Karpas-422 (cell line): ENCODE data around the gene ULK3. TPM values are rescaled to one million over a fixed set of nuclear protein-coding genes. Genes with fewer than 3 reads are reported as not detected.

Experiments used
- DNase-seq: peaks from one replicate; pipeline ENCODE4 v3.0.0-alpha.2; 2015
- H2AFZ ChIP-seq: fragments of 200-600 bp; sonication (generic); 2 replicates; pipeline ENCODE4 v1.6.1; 2014; ENCODE audit warnings: antibody characterized with exemption, low read length, mixed read lengths
- H3K27ac ChIP-seq: fragments of 200-600 bp; sonication (generic); 2 replicates; pipeline ENCODE4 v1.5.1; 2014; ENCODE audit warnings: mild to moderate bottlenecking, low read length, moderate library complexity
- H3K27me3 ChIP-seq: fragments of 200-600 bp; sonication (generic); 2 replicates; pipeline ENCODE4 v1.6.1; 2014; ENCODE audit warnings: low read length, mixed read lengths
- H3K36me3 ChIP-seq: fragments of 200-600 bp; sonication (generic); 2 replicates; pipeline ENCODE4 v1.6.1; 2014; ENCODE audit warnings: low read length, mixed read lengths; ENCODE audit not compliant: insufficient read depth
- H3K4me1 ChIP-seq: fragments of 200-600 bp; sonication (generic); 2 replicates; pipeline ENCODE4 v1.6.1; 2014; ENCODE audit warnings: mild to moderate bottlenecking, low read length, mixed read lengths
- H3K4me2 ChIP-seq: fragments of 200-600 bp; sonication (generic); 2 replicates; pipeline ENCODE4 v1.6.1; 2014; ENCODE audit warnings: low read length, low read depth, mild to moderate bottlenecking; ENCODE audit not compliant: poor library complexity, severe bottlenecking
- H3K4me3 ChIP-seq: fragments of 200-600 bp; sonication (generic); 2 replicates; pipeline ENCODE4 v1.5.1; 2014; ENCODE audit warnings: mild to moderate bottlenecking, antibody characterized with exemption, low read length, mixed read lengths
- H3K79me2 ChIP-seq: fragments of 200-600 bp; sonication (generic); 2 replicates; pipeline ENCODE4 v1.6.1; 2014; ENCODE audit warnings: mild to moderate bottlenecking, low read length, mixed read lengths
- H3K9ac ChIP-seq: fragments of 200-600 bp; sonication (generic); 2 replicates; pipeline ENCODE4 v1.6.0; 2014; ENCODE audit warnings: low read length
- H3K9me2 ChIP-seq: fragments of 200-600 bp; sonication (generic), shearing (Covaris generic); replicated peaks from 2 replicates; pipeline ENCODE4 v1.6.0; 2014; ENCODE audit warnings: mild to moderate bottlenecking, low read length, moderate library complexity; ENCODE audit not compliant: insufficient read depth
- H3K9me3 ChIP-seq: fragments of 300-700, 200-600 bp; sonication (generic); 2 replicates; pipeline ENCODE4 v1.6.1; 2014; ENCODE audit warnings: low read length, mixed read lengths
- H4K20me1 ChIP-seq: fragments of 200-600 bp; sonication (generic); 2 replicates; pipeline ENCODE4 v1.6.1; 2014; ENCODE audit warnings: mild to moderate bottlenecking, antibody characterized with exemption, low read length, low read depth; ENCODE audit not compliant: insufficient read depth
- total RNA-seq: library from RNA; depleted of rRNA; stranded (reverse); fragments of >200 nt; shearing (Covaris generic); gene quantifications from 2 replicates; pipeline ENCODE4 v1.2.3, GENCODE V29; 2014; ENCODE audit warnings: low replicate concordance

The ULK3 gene
- total RNA-seq, 1 experiment from 2014 or later = 87.3 TPM

GRCh38 chr15:74851960-74852359 lies 9.0 kb upstream of the ULK3 start:
- H3K36me3 ChIP-seq = peaks cover 2% of the 10 kb centered on the region
- H3K4me1 ChIP-seq = peaks cover 6% of the 10 kb centered on the region
- peaks cover 11% of the 10 kb centered on the region for H3K79me2 ChIP-seq
- no peaks in the 10 kb centered on the region for H3K9me2 ChIP-seq
- H3K9me3 ChIP-seq = no peaks in the 10 kb centered on the region
- DNase-seq = no peak
- H4K20me1 ChIP-seq = no peaks in the 10 kb centered on the region
- no peak overlapping the region for H3K27ac ChIP-seq
- no peak overlapping the region for H3K4me3 ChIP-seq
- H3K9ac ChIP-seq = no peak overlapping the region
- no peak overlapping the region for H2AFZ ChIP-seq
- no peaks in the 10 kb centered on the region for H3K27me3 ChIP-seq
- no peak overlapping the region for H3K4me2 ChIP-seq

- no peaks in the 10 kb centered on the region for H4K20me1 ChIP-seq
- no peaks in the 10 kb centered on the region for H3K79me2 ChIP-seq
- no peak overlapping the region for H2AFZ ChIP-seq
- H3K27ac ChIP-seq = no peak overlapping the region
- H3K9me2 ChIP-seq = no peaks in the 10 kb centered on the region
- H3K9me3 ChIP-seq = no peaks in the 10 kb centered on the region
- no peak overlapping the region for H3K4me2 ChIP-seq
- H3K27me3 ChIP-seq = no peaks in the 10 kb centered on the region
- DNase-seq = no peak
- H3K4me1 ChIP-seq = peaks cover 3% of the 10 kb centered on the region
- H3K4me3 ChIP-seq = no peak overlapping the region
- H3K36me3 ChIP-seq = peaks cover 5% of the 10 kb centered on the region
- no peak overlapping the region for H3K9ac ChIP-seq
Measured at GRCh38 chr15:74850393-74850792, 7.4 kb upstream of the ULK3 start.

- Histone ChIP-seq H3K79me2 (peaks cover 4% of the 10 kb centered on the region), H2AFZ (no peak overlapping the region), H3K9me2 (no peaks in the 10 kb centered on the region), H3K9me3 (no peaks in the 10 kb centered on the region), H4K20me1 (no peaks in the 10 kb centered on the region), H3K9ac (no peak overlapping the region), H3K36me3 (peaks cover 6% of the 10 kb centered on the region; the same call in 1 of the 2 replicates), H3K4me2 (no peak overlapping the region), H3K4me3 (no peak overlapping the region), H3K4me1 (peaks cover 26% of the 10 kb centered on the region), H3K27ac (no peak overlapping the region), H3K27me3 (no peaks in the 10 kb centered on the region)
- no peak for DNase-seq
Measured at GRCh38 chr15:74847432-74847831, 4.5 kb upstream of the ULK3 start.

GRCh38 chr15:74845581-74845980 lies 2.6 kb upstream of the ULK3 start:
- peaks cover 16% of the 10 kb centered on the region for H3K79me2 ChIP-seq
- H3K9ac ChIP-seq = peak overlapping the region; percentile 9; the same call in 1 of the 2 replicates
- no peak for DNase-seq
- H3K27me3 ChIP-seq = no peaks in the 10 kb centered on the region
- H3K4me2 ChIP-seq = no peak overlapping the region
- peaks cover 6% of the 10 kb centered on the region; the same call in 1 of the 2 replicates for H3K36me3 ChIP-seq
- no peak overlapping the region for H2AFZ ChIP-seq
- peaks cover 45% of the 10 kb centered on the region for H3K4me1 ChIP-seq
- H3K27ac ChIP-seq = peak overlapping the region; percentile 46
- no peak overlapping the region for H3K4me3 ChIP-seq
- H3K9me2 ChIP-seq = no peaks in the 10 kb centered on the region
- 0 out of 2 replicates have a peak, but pooled peaks cover 7% of the 10 kb centered on the region for H4K20me1 ChIP-seq
- no peaks in the 10 kb centered on the region for H3K9me3 ChIP-seq

GRCh38 chr15:74845208-74845568 lies 2.2 kb upstream of the ULK3 start:
- no peak overlapping the region for H3K4me3 ChIP-seq
- H3K27me3 ChIP-seq = no peaks in the 10 kb centered on the region
- peaks cover 7% of the 10 kb centered on the region; the same call in 1 of the 2 replicates for H3K36me3 ChIP-seq
- H3K4me1 ChIP-seq = peaks cover 49% of the 10 kb centered on the region
- H3K9me3 ChIP-seq = no peaks in the 10 kb centered on the region
- peak; percentile 53 for DNase-seq
- H3K79me2 ChIP-seq = peaks cover 16% of the 10 kb centered on the region
- no peak overlapping the region for H3K4me2 ChIP-seq
- H3K9ac ChIP-seq = peak overlapping the region; percentile 9; the same call in 1 of the 2 replicates
- H3K27ac ChIP-seq = peak overlapping the region; percentile 46
- no peak overlapping the region for H2AFZ ChIP-seq
- 0 out of 2 replicates have a peak, but pooled peaks cover 7% of the 10 kb centered on the region for H4K20me1 ChIP-seq
- H3K9me2 ChIP-seq = no peaks in the 10 kb centered on the region

GRCh38 chr15:74844319-74845207 lies 1.6 kb upstream of the ULK3 start:
- no peak for DNase-seq
- Histone ChIP-seq H3K9me3 (no peaks in the 10 kb centered on the region), H3K9ac (peak overlapping the region; percentile 98; the same call in 1 of the 2 replicates), H3K4me3 (no peak overlapping the region), H3K27me3 (no peaks in the 10 kb centered on the region), H3K4me1 (peaks cover 55% of the 10 kb centered on the region), H4K20me1 (0 out of 2 replicates have a peak, but pooled peaks cover 7% of the 10 kb centered on the region), H3K9me2 (no peaks in the 10 kb centered on the region), H3K79me2 (peaks cover 16% of the 10 kb centered on the region), H3K4me2 (no peak overlapping the region), H2AFZ (no peak overlapping the region), H3K27ac (peak overlapping the region; percentile 85), H3K36me3 (peaks cover 7% of the 10 kb centered on the region; the same call in 1 of the 2 replicates)

GRCh38 chr15:74843891-74844299 lies 939 bp upstream of the ULK3 start:
- H3K4me3 ChIP-seq = peak overlapping the region; percentile 100
- no peaks in the 10 kb centered on the region for H3K9me2 ChIP-seq
- peak overlapping the region; percentile 98 for H3K9ac ChIP-seq
- peak overlapping the region; percentile 83 for H3K4me2 ChIP-seq
- no peak for DNase-seq
- 0 out of 2 replicates have a peak, but pooled peaks cover 7% of the 10 kb centered on the region for H4K20me1 ChIP-seq
- peaks cover 62% of the 10 kb centered on the region for H3K4me1 ChIP-seq
- H3K27ac ChIP-seq = peak overlapping the region; percentile 85
- peaks cover 7% of the 10 kb centered on the region; the same call in 1 of the 2 replicates for H3K36me3 ChIP-seq
- no peaks in the 10 kb centered on the region for H3K9me3 ChIP-seq
- H3K79me2 ChIP-seq = peaks cover 16% of the 10 kb centered on the region
- H3K27me3 ChIP-seq = no peaks in the 10 kb centered on the region
- H2AFZ ChIP-seq = no peak overlapping the region

- Histone ChIP-seq H3K4me1 (peaks cover 66% of the 10 kb centered on the region), H3K36me3 (peaks cover 7% of the 10 kb centered on the region; the same call in 1 of the 2 replicates), H3K9me3 (no peaks in the 10 kb centered on the region), H3K4me2 (peak overlapping the region; percentile 83), H3K4me3 (peak overlapping the region; percentile 100), H3K27me3 (no peaks in the 10 kb centered on the region), H2AFZ (no peak overlapping the region), H3K9me2 (no peaks in the 10 kb centered on the region), H3K79me2 (peaks cover 16% of the 10 kb centered on the region), H4K20me1 (0 out of 2 replicates have a peak, but pooled peaks cover 7% of the 10 kb centered on the region), H3K9ac (peak overlapping the region; percentile 98), H3K27ac (peak overlapping the region; percentile 85)
- no peak for DNase-seq
Measured at GRCh38 chr15:74843445-74843828, 481 bp upstream of the ULK3 start.
